Measurements from ENCODE around the gene MIPEP. TPM values are rescaled to one million over a fixed set of nuclear protein-coding genes. Genes with fewer than 3 reads are reported as not detected.

MIPEP gene
- polyA plus RNA-seq, 1 donor (not counting 4 experiments of a cell fraction or from before 2014, with no cell fraction given), result 35.0 TPM

DNA sequence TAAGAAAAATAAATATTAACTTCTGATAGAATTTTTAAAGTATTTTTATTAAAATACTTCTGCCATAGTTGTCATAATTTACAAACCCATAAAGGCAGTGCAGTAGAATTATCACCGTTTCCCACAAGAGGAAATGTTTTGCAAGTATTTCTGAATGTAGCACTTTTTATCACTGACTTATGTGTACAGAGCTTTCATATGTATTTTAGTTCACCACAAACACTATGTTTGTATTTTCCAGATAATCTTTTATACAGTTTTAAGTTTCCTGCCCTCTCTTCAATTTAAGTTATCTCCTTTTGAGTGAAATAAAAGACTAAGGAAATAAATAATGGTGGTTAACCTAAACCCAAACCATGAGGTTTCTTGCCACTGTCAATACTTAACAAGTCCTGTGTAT lies 24.2 kb downstream of the MIPEP start:
- H3K27ac ChIP-seq (ENCODE audit: control insufficient read depth, insufficient read depth, low read length), result no peak overlapping the region
- dilution Hi-C loops (cut with MboI; ENCODE audit: extremely low pct_ligation_motif_present, low sequenced_read_pairs), result no loop called here
- no peaks in the 10 kb centered on the region for H3K9me1 ChIP-seq (ENCODE audit: control insufficient read depth, extremely low read depth, insufficient read depth, low read length)
- no peaks in the 10 kb centered on the region for H3K27me3 ChIP-seq (ENCODE audit: control insufficient read depth, extremely low read depth, insufficient read depth, low read length)
- H3K79me2 ChIP-seq (ENCODE audit: control insufficient read depth, insufficient read depth, low read length), result no peaks in the 10 kb centered on the region
- DNase-seq (ENCODE audit: low read depth, low spot score) (no peak), FAIRE-seq (no peak)
- H4K20me1 ChIP-seq (ENCODE audit: control insufficient read depth, extremely low read depth, insufficient read depth, low read length), result no peaks in the 10 kb centered on the region
- H3K36me3 ChIP-seq (ENCODE audit: control insufficient read depth in 2 of 2, extremely low read depth in 1 of 2, insufficient read depth in 2 of 2, low read length in 2 of 2), result peaks cover 3 to 8% of the 10 kb centered on the region in 2 experiments
- TF ChIP-seq EZH2 (IDR thresholded peaks at IDR 0.05; ENCODE audit: low read length), result no peak
- TF ChIP-seq, protein P1, sequence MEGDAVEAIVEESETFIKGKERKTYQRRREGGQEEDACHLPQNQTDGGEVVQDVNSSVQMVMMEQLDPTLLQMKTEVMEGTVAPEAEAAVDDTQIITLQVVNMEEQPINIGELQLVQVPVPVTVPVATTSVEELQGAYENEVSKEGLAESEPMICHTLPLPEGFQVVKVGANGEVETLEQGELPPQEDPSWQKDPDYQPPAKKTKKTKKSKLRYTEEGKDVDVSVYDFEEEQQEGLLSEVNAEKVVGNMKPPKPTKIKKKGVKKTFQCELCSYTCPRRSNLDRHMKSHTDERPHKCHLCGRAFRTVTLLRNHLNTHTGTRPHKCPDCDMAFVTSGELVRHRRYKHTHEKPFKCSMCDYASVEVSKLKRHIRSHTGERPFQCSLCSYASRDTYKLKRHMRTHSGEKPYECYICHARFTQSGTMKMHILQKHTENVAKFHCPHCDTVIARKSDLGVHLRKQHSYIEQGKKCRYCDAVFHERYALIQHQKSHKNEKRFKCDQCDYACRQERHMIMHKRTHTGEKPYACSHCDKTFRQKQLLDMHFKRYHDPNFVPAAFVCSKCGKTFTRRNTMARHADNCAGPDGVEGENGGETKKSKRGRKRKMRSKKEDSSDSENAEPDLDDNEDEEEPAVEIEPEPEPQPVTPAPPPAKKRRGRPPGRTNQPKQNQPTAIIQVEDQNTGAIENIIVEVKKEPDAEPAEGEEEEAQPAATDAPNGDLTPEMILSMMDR (optimal IDR thresholded peaks at IDR 0.05 in 1 of 3, IDR thresholded peaks at IDR 0.05 in 1 of 3, conservative IDR thresholded peaks at IDR 0.05 in 1 of 3; ENCODE audit: extremely low read depth in 1 of 3, insufficient read depth in 2 of 3, low read length in 3 of 3), result no peak
- H3K9ac ChIP-seq (ENCODE audit: control insufficient read depth, extremely low read depth, insufficient read depth, low read length), result no peak overlapping the region
- H3K9me3 ChIP-seq (ENCODE audit: control insufficient read depth, low read depth, low read length), result no peaks in the 10 kb centered on the region
- no peak overlapping the region for H3K4me2 ChIP-seq (ENCODE audit: control insufficient read depth, extremely low read depth, insufficient read depth, low read depth, low read length)
- H2AFZ ChIP-seq (ENCODE audit: control insufficient read depth, low read length), result no peak overlapping the region
- H3K4me1 ChIP-seq (ENCODE audit: control insufficient read depth, extremely low read depth, insufficient read depth, low read length), result peaks cover 34% of the 10 kb centered on the region
- no peak overlapping the region for H3K4me3 ChIP-seq (ENCODE audit: control insufficient read depth in 2 of 3, extremely low read depth in 1 of 3, insufficient read depth in 2 of 3, low read depth in 1 of 3, low read length in 3 of 3)

GRCh38 chr13:23861310-23861709 lies 27.9 kb downstream of the MIPEP start:
- TF ChIP-seq, protein P1 (optimal IDR thresholded peaks at IDR 0.05 in 1 of 3, IDR thresholded peaks at IDR 0.05 in 1 of 3, conservative IDR thresholded peaks at IDR 0.05 in 1 of 3; ENCODE audit: extremely low read depth in 1 of 3, insufficient read depth in 2 of 3, low read length in 3 of 3), result no peak
- no peak for TF ChIP-seq EZH2 (IDR thresholded peaks at IDR 0.05; ENCODE audit: low read length)
- Histone ChIP-seq H3K9me1 (ENCODE audit: control insufficient read depth, extremely low read depth, insufficient read depth, low read length) (no peaks in the 10 kb centered on the region), H3K4me3 (ENCODE audit: control insufficient read depth in 2 of 3, extremely low read depth in 1 of 3, insufficient read depth in 2 of 3, low read depth in 1 of 3, low read length in 3 of 3) (no peak overlapping the region), H3K4me1 (ENCODE audit: control insufficient read depth, extremely low read depth, insufficient read depth, low read length) (peaks cover 11% of the 10 kb centered on the region), H3K4me2 (ENCODE audit: control insufficient read depth, extremely low read depth, insufficient read depth, low read depth, low read length) (no peak overlapping the region), H2AFZ (ENCODE audit: control insufficient read depth, low read length) (no peak overlapping the region), H3K9me3 (ENCODE audit: control insufficient read depth, low read depth, low read length) (no peaks in the 10 kb centered on the region), H4K20me1 (ENCODE audit: control insufficient read depth, extremely low read depth, insufficient read depth, low read length) (no peaks in the 10 kb centered on the region), H3K36me3 (ENCODE audit: control insufficient read depth in 2 of 2, extremely low read depth in 1 of 2, insufficient read depth in 2 of 2, low read length in 2 of 2) (peaks cover 2 to 3% of the 10 kb centered on the region in 2 experiments), H3K9ac (ENCODE audit: control insufficient read depth, extremely low read depth, insufficient read depth, low read length) (no peak overlapping the region), H3K27me3 (ENCODE audit: control insufficient read depth, extremely low read depth, insufficient read depth, low read length) (no peaks in the 10 kb centered on the region), H3K27ac (ENCODE audit: control insufficient read depth, insufficient read depth, low read length) (no peak overlapping the region), H3K79me2 (ENCODE audit: control insufficient read depth, insufficient read depth, low read length) (no peaks in the 10 kb centered on the region)
- dilution Hi-C loops (cut with MboI; ENCODE audit: extremely low pct_ligation_motif_present, low sequenced_read_pairs), result no loop called here
- DNase-seq (ENCODE audit: low read depth, low spot score) (no peak), FAIRE-seq (no peak)
